CD4-positive, alpha-beta T cell (primary cell): Measurements from ENCODE around the gene PPP1CC. TPM values are rescaled to one million over a fixed set of nuclear protein-coding genes. Genes with fewer than 3 reads are reported as not detected.
A peak's percentile ranks its signal among the peaks of the same experiment; 100 is the strongest.

Source experiments
- ATAC-seq: fragments of 200-7000 bp; cut with Tn5 transposase; one replicate; pipeline ENCODE4 v1.10.0; 2022; ENCODE audit warnings: mild to moderate bottlenecking; ENCODE audit not compliant: poor library complexity
- CTCF ChIA-PET: fragments of 350-600 bp; sonication (Branson Sonifier 250); formaldehyde crosslinking; loops from one replicate; lab custom pipeline; 2021; ENCODE audit warnings: antibody characterized with exemption, inconsistent platforms; lab: Charles Lee
- POLR2A ChIA-PET: fragments of 350-600 bp; sonication (Branson Sonifier 250); formaldehyde crosslinking; loops from one replicate; lab custom pipeline; 2021; ENCODE audit warnings: antibody characterized with exemption, inconsistent platforms; lab: Charles Lee
- DNase-seq, 14 experiments: peaks; one replicate each; pipeline ENCODE4 v3.0.0-alpha.2; 2013 to 2020; ENCODE audit warnings: mixed read lengths in 2 of 14
- H3K27ac ChIP-seq, 2 donors: one replicate each; pipeline versions ENCODE4 v1.5.1 to v1.7.0; 2013; ENCODE audit warnings: low read length in 2 of 2, low read depth in 1 of 2, mild to moderate bottlenecking in 1 of 2
- H3K27me3 ChIP-seq, 2 experiments: 1 replicate in 1 of 2; 2 replicates in 1 of 2; pipeline versions ENCODE4 v1.6.1 to v1.7.0; 2013; ENCODE audit warnings: low read length in 2 of 2, control low read depth in 1 of 2, mild to moderate bottlenecking in 1 of 2, moderate library complexity in 1 of 2; ENCODE audit not compliant: insufficient read depth in 2 of 2, control insufficient read depth in 1 of 2
- H3K36me3 ChIP-seq: one replicate; pipeline ENCODE4 v1.6.1; 2013; ENCODE audit warnings: low read length, control low read depth; ENCODE audit not compliant: insufficient read depth
- H3K4me1 ChIP-seq: one replicate; pipeline ENCODE4 v1.6.1; 2013; ENCODE audit warnings: low read length, control low read depth; ENCODE audit not compliant: insufficient read depth
- H3K4me3 ChIP-seq: one replicate; pipeline ENCODE4 v1.5.1; 2013; ENCODE audit warnings: mild to moderate bottlenecking, low read length, moderate library complexity
- H3K9me3 ChIP-seq, 2 experiments: 1 replicate in 1 of 2; 2 replicates in 1 of 2; pipeline versions ENCODE4 v1.6.1 to v1.7.0; 2013; ENCODE audit warnings: low read length in 2 of 2, mild to moderate bottlenecking in 2 of 2, control low read depth in 1 of 2, moderate library complexity in 1 of 2; ENCODE audit not compliant: control insufficient read depth in 1 of 2, insufficient read depth in 1 of 2
- H3K27ac Mint-ChIP-seq: one replicate; pipeline ENCODE4 v1.8.0; 2020; ENCODE audit warnings: mixed read lengths
- H3K27me3 Mint-ChIP-seq: one replicate; pipeline ENCODE4 v1.8.0; 2021; ENCODE audit warnings: mixed read lengths
- H3K36me3 Mint-ChIP-seq: one replicate; pipeline ENCODE4 v1.8.0; 2021; ENCODE audit warnings: low read depth, mixed read lengths
- H3K4me1 Mint-ChIP-seq: one replicate; pipeline ENCODE4 v1.8.0; 2021; ENCODE audit warnings: low read depth, mixed read lengths
- H3K4me3 Mint-ChIP-seq: one replicate; pipeline ENCODE4 v1.8.0; 2020; ENCODE audit warnings: mild to moderate bottlenecking, mixed read lengths
- H3K9me3 Mint-ChIP-seq: one replicate; pipeline ENCODE4 v1.8.0; 2020; ENCODE audit warnings: mixed read lengths
- intact Hi-C, 2 experiments: fragments of 100-400 bp; cut with DNase I in 1 of 2; cut with micrococcal nuclease in 1 of 2; formaldehyde crosslinking; loops; one replicate each; pipeline versions ENCODE4 v1.15.1 to v1.9.0; 2023 to 2025; cut with DNase I, micrococcal nuclease
- total RNA-seq, 174 experiments: library from RNA in 2 of 174; stranded (reverse) in 2 of 174; gene quantifications; one replicate each; pipeline ENCODE4 v1.2.3 and lab custom pipeline; 2021 to 2026
- TF ChIP-seq, protein P1 (sequence below): fragments of 200-600 bp; IDR thresholded peaks from one replicate; pipeline ENCODE4 v1.8.0; 2022; ENCODE audit warnings: antibody characterized with exemption, mild to moderate bottlenecking

PPP1CC gene
- total RNA-seq, 2 experiments from 2014 or later: 146 to 150 TPM

GRCh38 chr12:110743571-110744093 lies 941 bp upstream of the PPP1CC start:
- ATAC-seq: no peak
- Mint-ChIP-seq H3K36me3 (peaks cover 23% of the 10 kb centered on the region), H3K4me3 (peak overlapping the region; percentile 100), H3K27me3 (no peaks in the 10 kb centered on the region), H3K9me3 (no peaks in the 10 kb centered on the region), H3K4me1 (peaks cover 50% of the 10 kb centered on the region), H3K27ac (peak overlapping the region; percentile 90)
- no peaks in the 10 kb centered on the region for H3K9me3 ChIP-seq
- H3K4me3 ChIP-seq: peak overlapping the region; percentile 62
- TF ChIP-seq, protein P1, sequence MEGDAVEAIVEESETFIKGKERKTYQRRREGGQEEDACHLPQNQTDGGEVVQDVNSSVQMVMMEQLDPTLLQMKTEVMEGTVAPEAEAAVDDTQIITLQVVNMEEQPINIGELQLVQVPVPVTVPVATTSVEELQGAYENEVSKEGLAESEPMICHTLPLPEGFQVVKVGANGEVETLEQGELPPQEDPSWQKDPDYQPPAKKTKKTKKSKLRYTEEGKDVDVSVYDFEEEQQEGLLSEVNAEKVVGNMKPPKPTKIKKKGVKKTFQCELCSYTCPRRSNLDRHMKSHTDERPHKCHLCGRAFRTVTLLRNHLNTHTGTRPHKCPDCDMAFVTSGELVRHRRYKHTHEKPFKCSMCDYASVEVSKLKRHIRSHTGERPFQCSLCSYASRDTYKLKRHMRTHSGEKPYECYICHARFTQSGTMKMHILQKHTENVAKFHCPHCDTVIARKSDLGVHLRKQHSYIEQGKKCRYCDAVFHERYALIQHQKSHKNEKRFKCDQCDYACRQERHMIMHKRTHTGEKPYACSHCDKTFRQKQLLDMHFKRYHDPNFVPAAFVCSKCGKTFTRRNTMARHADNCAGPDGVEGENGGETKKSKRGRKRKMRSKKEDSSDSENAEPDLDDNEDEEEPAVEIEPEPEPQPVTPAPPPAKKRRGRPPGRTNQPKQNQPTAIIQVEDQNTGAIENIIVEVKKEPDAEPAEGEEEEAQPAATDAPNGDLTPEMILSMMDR: no peak
- no peak overlapping the region for H3K27ac ChIP-seq
- POLR2A ChIA-PET: interaction anchor here (0.7 to 3.0 kb wide), 5 partner anchors 13 to 275 kb away, joined by 3 to 11 read pairs (median 4); partner anchors contain the start of genes FAM216A and GPN3
- DNase-seq: peak in 3 of 14 experiments; percentile 4 to 51 (median 40)
- intact Hi-C loops: loop anchor here (2.0 to 10.0 kb wide), 7 partner anchors 35 to 1879 kb away; partner anchors contain the start of genes ANKRD13A (in 1 of the 2), ARPC3 (in 1 of the 2), GIT2 (in 1 of the 2) and KCTD10 (in 1 of the 2)
- H3K36me3 ChIP-seq: no peaks in the 10 kb centered on the region
- H3K4me1 ChIP-seq: peaks cover 17% of the 10 kb centered on the region
- CTCF ChIA-PET: no interaction called here
- no peaks in the 10 kb centered on the region for H3K27me3 ChIP-seq

DNA sequence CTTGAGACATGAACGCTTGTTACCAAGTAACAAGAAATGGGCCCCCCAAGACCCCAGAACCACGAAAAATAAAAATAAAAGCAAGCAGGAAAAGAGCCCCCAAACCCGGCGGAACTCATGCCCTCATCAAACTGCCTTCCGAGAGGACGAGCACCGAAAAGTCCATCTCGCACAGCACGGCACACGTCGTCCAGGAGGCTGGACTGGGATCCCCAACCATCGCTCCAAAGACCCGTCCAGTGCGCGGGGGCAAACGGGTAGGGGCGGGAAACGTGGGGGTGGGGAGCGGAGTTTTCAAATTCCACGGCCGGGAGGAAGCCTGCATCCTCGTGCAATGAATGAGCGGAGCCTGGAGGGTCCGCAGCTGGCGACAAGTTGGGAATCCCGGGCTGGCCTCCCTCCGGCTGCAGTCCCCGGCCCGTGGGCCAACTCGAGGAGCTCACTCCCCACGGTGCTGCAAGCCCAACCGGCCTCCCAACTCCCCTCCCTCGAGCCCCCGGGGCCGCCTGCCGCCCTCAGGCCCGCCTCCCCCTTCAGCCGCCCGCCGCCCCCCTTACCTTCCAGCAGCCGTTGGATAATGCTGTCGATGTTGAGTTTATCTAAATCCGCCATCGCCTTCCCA lies 484 bp downstream of the PPP1CC start:
- TF ChIP-seq, protein P1: no peak
- Mint-ChIP-seq H3K4me3 (peak overlapping the region; percentile 100), H3K9me3 (no peaks in the 10 kb centered on the region), H3K36me3 (peaks cover 34% of the 10 kb centered on the region), H3K27ac (peak overlapping the region; percentile 98), H3K4me1 (peaks cover 65% of the 10 kb centered on the region), H3K27me3 (no peaks in the 10 kb centered on the region)
- DNase-seq: peak in 1 of 14 experiments; percentile 13
- ChIA-PET POLR2A (interaction anchor here (0.6 to 3.0 kb wide), 10 partner anchors 9 to 292 kb away, joined by 3 to 13 read pairs (median 5); partner anchors contain the start of genes ARPC3, FAM216A, GPN3 and TCTN1), CTCF (interaction anchor here (1.4 to 1.8 kb wide), 2 partner anchors 274 to 292 kb away, joined by 5 to 7 read pairs; partner anchors contain the start of genes ARPC3 and FAM216A)
- Histone ChIP-seq H3K36me3 (no peaks in the 10 kb centered on the region), H3K4me3 (peak overlapping the region; percentile 95), H3K9me3 (no peaks in the 10 kb centered on the region), H3K27ac (peak overlapping the region; percentile 50 to 71), H3K4me1 (peaks cover 27% of the 10 kb centered on the region), H3K27me3 (no peaks in the 10 kb centered on the region)
- intact Hi-C loops: loop anchor here (2.0 to 10.0 kb wide), 7 partner anchors 37 to 1877 kb away; partner anchors contain the start of genes ANKRD13A (in 1 of the 2), ARPC3 (in 1 of the 2), GIT2 (in 1 of the 2) and KCTD10 (in 1 of the 2)
- no peak for ATAC-seq

DNA sequence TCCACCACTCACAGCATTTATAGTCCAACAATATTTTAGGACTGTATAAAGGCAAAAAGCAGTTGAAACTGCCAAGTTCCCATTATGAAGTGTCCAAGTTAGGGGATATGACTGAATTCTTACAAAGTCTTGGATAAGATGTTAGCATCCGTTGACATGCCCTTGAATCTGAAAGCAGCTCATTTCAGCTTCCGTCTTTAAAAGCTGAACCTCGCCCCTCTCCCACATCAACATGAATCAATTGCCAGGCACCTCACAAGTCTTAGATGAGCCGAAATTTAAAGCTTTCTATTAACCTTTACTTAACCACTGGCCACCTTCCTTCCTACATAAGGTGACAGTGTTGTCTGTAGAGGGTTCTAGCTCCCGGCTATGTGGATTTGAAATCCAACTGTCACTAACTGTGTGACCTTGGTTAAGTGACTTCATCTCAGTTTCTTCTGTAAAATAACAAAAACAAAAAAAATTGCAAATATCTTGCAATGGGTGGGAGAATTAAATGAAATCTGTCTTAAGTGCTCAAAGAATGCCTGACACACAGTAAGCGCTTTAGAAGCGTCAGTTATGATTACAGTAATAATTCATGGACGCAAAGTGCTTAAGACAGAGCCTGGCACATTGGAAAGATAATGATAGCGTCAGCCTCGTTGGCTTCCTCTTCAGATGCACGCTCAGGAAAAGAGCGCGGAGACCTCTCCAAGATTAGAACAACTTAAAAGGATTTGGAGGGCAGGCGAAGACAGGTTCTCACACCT lies 1.2 kb downstream of the PPP1CC start:
- no peaks in the 10 kb centered on the region for H3K9me3 ChIP-seq
- POLR2A ChIA-PET: interaction anchor here (0.5 to 3.0 kb wide), 14 partner anchors 8 to 456 kb away, joined by 3 to 13 read pairs (median 6); partner anchors contain the start of genes ARPC3, FAM216A, GPN3 and RAD9B
- peak overlapping the region in 1 of 2 donors; percentile 50 for H3K27ac ChIP-seq
- peak overlapping the region; percentile 95 for H3K4me3 ChIP-seq
- Mint-ChIP-seq H3K27me3 (no peaks in the 10 kb centered on the region), H3K4me1 (peaks cover 70% of the 10 kb centered on the region), H3K27ac (peak overlapping the region; percentile 98), H3K36me3 (peaks cover 39% of the 10 kb centered on the region), H3K9me3 (no peaks in the 10 kb centered on the region), H3K4me3 (peak overlapping the region; percentile 100)
- TF ChIP-seq, protein P1: no peak
- no peaks in the 10 kb centered on the region for H3K27me3 ChIP-seq
- intact Hi-C loops: loop anchor here (2.0 to 10.0 kb wide), 8 partner anchors 37 to 1877 kb away; partner anchors contain the start of genes ANKRD13A (in 1 of the 2), ARPC3 (in 1 of the 2), GIT2 (in 1 of the 2) and KCTD10 (in 1 of the 2)
- ATAC-seq: no peak
- no peaks in the 10 kb centered on the region for H3K36me3 ChIP-seq
- CTCF ChIA-PET: interaction anchor here (0.6 to 1.8 kb wide), 4 partner anchors 31 to 292 kb away, joined by 3 to 7 read pairs (median 4); partner anchors contain the start of genes ARPC3 and FAM216A
- H3K4me1 ChIP-seq: peaks cover 31% of the 10 kb centered on the region
- DNase-seq: peak in 4 of 14 experiments; percentile 38 to 59 (median 56)
